Neural progenitor cell (in vitro differentiated cells): ENCODE data around the gene RMDN3. TPM values are rescaled to one million over a fixed set of nuclear protein-coding genes. Genes with fewer than 3 reads are reported as not detected.

ENCODE experiments used
- DNase-seq: peaks from one replicate; pipeline ENCODE4 v3.0.0-alpha.2; 2016; ENCODE audit warnings: low spot score
- H2AFZ ChIP-seq: fragments of 200-600 bp; sonication (generic); replicated peaks from 2 replicates; pipeline ENCODE4 v1.6.1; 2016; ENCODE audit warnings: antibody characterized with exemption
- H3F3A ChIP-seq: fragments of 200-600 bp; sonication (generic); 2 replicates; pipeline ENCODE4 v1.6.1; 2016; ENCODE audit warnings: antibody characterized with exemption, low read depth
- H3K27ac ChIP-seq: fragments of 200-600 bp; sonication (generic); 2 replicates; pipeline ENCODE4 v1.5.1; 2016; ENCODE audit warnings: mild to moderate bottlenecking
- H3K27me3 ChIP-seq: fragments of 200-600 bp; sonication (generic); 2 replicates; pipeline ENCODE4 v1.6.1; 2016; ENCODE audit warnings: mild to moderate bottlenecking, moderate library complexity
- H3K36me3 ChIP-seq: fragments of 200-600 bp; sonication (generic); 2 replicates; pipeline ENCODE4 v1.5.1; 2016
- H3K4me1 ChIP-seq: fragments of 200-600 bp; sonication (generic); 2 replicates; pipeline ENCODE4 v1.6.1; 2016; ENCODE audit warnings: mixed run types
- H3K4me2 ChIP-seq: fragments of 200-600 bp; sonication (generic); 2 replicates; pipeline ENCODE4 v1.6.1; 2016
- H3K4me3 ChIP-seq: fragments of 200-600 bp; sonication (generic); 2 replicates; pipeline ENCODE4 v1.5.1; 2016
- H3K79me2 ChIP-seq: fragments of 200-600 bp; sonication (generic); 2 replicates; pipeline ENCODE4 v1.6.1; 2016; ENCODE audit warnings: low read depth
- H3K9ac ChIP-seq: fragments of 200-600 bp; sonication (generic); 2 replicates; pipeline ENCODE4 v1.6.1; 2016
- H3K9me3 ChIP-seq: fragments of 200-600 bp; sonication (generic); 2 replicates; pipeline ENCODE4 v1.5.1; 2016; ENCODE audit warnings: low read depth
- H4K20me1 ChIP-seq: fragments of 200-600 bp; sonication (generic); 2 replicates; pipeline ENCODE4 v1.6.1; 2016; ENCODE audit warnings: low read depth
- H3K27ac Mint-ChIP-seq: 3 replicates; pipeline ENCODE4 v1.8.0; 2021; ENCODE audit warnings: mixed read lengths
- H3K27me3 Mint-ChIP-seq: 2 replicates; pipeline ENCODE4 v1.8.0; 2022; ENCODE audit warnings: low read depth, mild to moderate bottlenecking, inconsistent platforms, moderate library complexity, mixed read lengths; ENCODE audit not compliant: insufficient read depth
- H3K36me3 Mint-ChIP-seq: 3 replicates; pipeline ENCODE4 v1.8.0; 2021; ENCODE audit warnings: mixed read lengths
- H3K4me1 Mint-ChIP-seq: 3 replicates; pipeline ENCODE4 v1.8.0; 2021; ENCODE audit warnings: mixed read lengths
- H3K4me3 Mint-ChIP-seq: 3 replicates; pipeline ENCODE4 v1.8.0; 2021; ENCODE audit warnings: mild to moderate bottlenecking, moderate library complexity, mixed read lengths
- H3K9me3 Mint-ChIP-seq: 3 replicates; pipeline ENCODE4 v1.8.0; 2020; ENCODE audit warnings: mixed read lengths
- CTCF ChIP-seq: fragments of 200-600 bp; sonication (generic); IDR thresholded peaks from 2 replicates; pipeline ENCODE4 v1.5.1; 2017; ENCODE audit warnings: antibody characterized with exemption, mild to moderate bottlenecking
- EZH2 ChIP-seq: fragments of 200-600 bp; sonication (generic); IDR thresholded peaks from 2 replicates; pipeline ENCODE4 v1.6.1; 2017; ENCODE audit warnings: antibody characterized with exemption, mild to moderate bottlenecking, moderate library complexity
- EZH2phosphoT487 ChIP-seq: fragments of 200-600 bp; sonication (generic); IDR thresholded peaks from 2 replicates; pipeline ENCODE4 v1.6.1; 2017; ENCODE audit warnings: antibody characterized with exemption
- total RNA-seq: library from RNA; depleted of rRNA; stranded (reverse); fragments of >200 nt; gene quantifications from 2 replicates; pipeline ENCODE4 v1.2.3, GENCODE V29; 2015; ENCODE audit warnings: low replicate concordance

The RMDN3 gene
- total RNA-seq, 1 donor from 2014 or later, result 13.2 TPM

GRCh38 chr15:40793216-40793989 is 38.3 kb upstream of the RMDN3 start:
- Histone ChIP-seq H3K36me3 (no peaks in the 10 kb centered on the region), H3K9me3 (no peaks in the 10 kb centered on the region), H3K4me3 (no peak overlapping the region), H3K9ac (no peak overlapping the region), H3K4me2 (no peak overlapping the region), H3K4me1 (peaks cover 18% of the 10 kb centered on the region), H3F3A (peaks cover 10% of the 10 kb centered on the region), H3K27me3 (no peaks in the 10 kb centered on the region), H4K20me1 (peaks cover 4% of the 10 kb centered on the region), H3K27ac (no peak overlapping the region), H2AFZ (no peak overlapping the region), H3K79me2 (peaks cover 15% of the 10 kb centered on the region)
- no peak overlapping the region for H3K27ac Mint-ChIP-seq
- TF ChIP-seq EZH2phosphoT487, result no peak
- TF ChIP-seq EZH2, result no peak
- no peak for TF ChIP-seq CTCF
- peaks cover 8% of the 10 kb centered on the region for H3K36me3 Mint-ChIP-seq
- H3K4me1 Mint-ChIP-seq, result peaks cover 30% of the 10 kb centered on the region
- no peak overlapping the region for H3K4me3 Mint-ChIP-seq
- peaks cover 2% of the 10 kb centered on the region for H3K27me3 Mint-ChIP-seq
- DNase-seq, result no peak
- H3K9me3 Mint-ChIP-seq, result no peaks in the 10 kb centered on the region

DNA sequence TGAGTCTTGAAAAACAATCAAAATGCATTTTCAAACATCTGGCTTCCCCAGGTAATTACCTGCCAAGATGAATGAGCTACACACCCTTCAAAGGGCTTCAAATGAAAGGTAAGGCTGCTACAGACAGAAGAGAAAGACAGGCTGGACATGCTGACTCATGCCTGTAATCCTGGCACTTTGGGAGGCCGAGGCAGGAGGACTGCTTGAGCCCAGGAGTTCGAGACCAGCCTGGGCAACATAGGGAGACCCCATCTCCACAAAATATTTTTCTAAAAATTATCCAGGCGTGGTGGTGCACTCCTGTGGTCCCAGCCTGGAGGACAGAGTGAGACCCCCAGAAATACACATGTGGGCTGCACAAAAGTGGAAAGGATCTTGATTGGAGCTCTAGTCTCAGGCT is 37.3 kb upstream of the RMDN3 start:
- Histone ChIP-seq H3K36me3 (no peaks in the 10 kb centered on the region), H3F3A (peaks cover 9% of the 10 kb centered on the region), H3K4me1 (peaks cover 19% of the 10 kb centered on the region), H4K20me1 (peaks cover 13% of the 10 kb centered on the region), H2AFZ (no peak overlapping the region), H3K9me3 (no peaks in the 10 kb centered on the region), H3K4me2 (no peak overlapping the region), H3K9ac (no peak overlapping the region), H3K4me3 (no peak overlapping the region), H3K27me3 (no peaks in the 10 kb centered on the region), H3K79me2 (peaks cover 7% of the 10 kb centered on the region), H3K27ac (no peak overlapping the region)
- Mint-ChIP-seq H3K27me3 (peaks cover 2% of the 10 kb centered on the region), H3K36me3 (peaks cover 8% of the 10 kb centered on the region), H3K27ac (no peak overlapping the region), H3K9me3 (no peaks in the 10 kb centered on the region), H3K4me3 (no peak overlapping the region), H3K4me1 (peaks cover 22% of the 10 kb centered on the region)
- DNase-seq, result no peak
- no peak for TF ChIP-seq EZH2phosphoT487
- TF ChIP-seq EZH2, result no peak
- TF ChIP-seq CTCF, result no peak

- Histone ChIP-seq H4K20me1 (peaks cover 19% of the 10 kb centered on the region), H3K9ac (no peak overlapping the region), H3K4me2 (no peak overlapping the region), H3K27me3 (no peaks in the 10 kb centered on the region), H3K27ac (no peak overlapping the region), H3K4me1 (peaks cover 21% of the 10 kb centered on the region), H3K4me3 (no peak overlapping the region), H3K9me3 (no peaks in the 10 kb centered on the region), H3K36me3 (no peaks in the 10 kb centered on the region), H2AFZ (no peak overlapping the region), H3F3A (peaks cover 9% of the 10 kb centered on the region), H3K79me2 (no peaks in the 10 kb centered on the region)
- Mint-ChIP-seq H3K4me3 (no peak overlapping the region), H3K27ac (no peak overlapping the region), H3K36me3 (peaks cover 8% of the 10 kb centered on the region), H3K27me3 (peaks cover 2% of the 10 kb centered on the region), H3K9me3 (no peaks in the 10 kb centered on the region), H3K4me1 (peaks cover 12% of the 10 kb centered on the region)
- TF ChIP-seq EZH2phosphoT487 (no peak), CTCF (no peak)
- DNase-seq, result no peak
Observed at GRCh38 chr15:40790718-40791117, 35.7 kb upstream of the RMDN3 start.
